Endothelial cell of umbilical vein (primary cell): Measurements from ENCODE around the gene HEATR5B. TPM values are rescaled to one million over a fixed set of nuclear protein-coding genes. Genes with fewer than 3 reads are reported as not detected.

ENCODE experiments used
- BruUV-seq: library from RNA; stranded (reverse); fragments of 400-500 nt; replicated peaks from 2 replicates; lab custom pipeline; 2021; lab: Mats Ljungman, UMichigan
- CTCF ChIA-PET: fragments of 300-600, 350-600 bp; sonication (Branson Sonifier 250); formaldehyde crosslinking; loops from one replicate; lab custom pipeline; 2021; ENCODE audit warnings: antibody characterized with exemption, inconsistent platforms; lab: Charles Lee
- POLR2A ChIA-PET: fragments of 300-600, 350-600 bp; sonication (Branson Sonifier 250); formaldehyde crosslinking; loops from one replicate; lab custom pipeline; 2021; ENCODE audit warnings: antibody characterized with exemption, inconsistent platforms; lab: Charles Lee
- DNase-seq: peaks from one replicate; pipeline ENCODE4 v3.0.0-alpha.2; 2011; ENCODE audit warnings: low read depth, low spot score
- FAIRE-seq: peaks from 2 replicates; lab custom pipeline; 2011; peaks lifted over from hg19 to GRCh38; lab: Jason Lieb, UNC
- H2AFZ ChIP-seq: 2 replicates; pipeline ENCODE4 v1.6.0; 2012; ENCODE audit warnings: low read depth, low read length, control low read depth, inconsistent platforms
- H3K27ac ChIP-seq: 2 replicates; pipeline ENCODE4 v1.5.1; 2011; ENCODE audit warnings: low read depth, mild to moderate bottlenecking, control low read depth, low read length, moderate library complexity; ENCODE audit not compliant: insufficient read depth
- H3K27me3 ChIP-seq, 2 experiments: 2 replicates each; pipeline versions ENCODE4 v1.6.0 to v1.6.1; 2011; ENCODE audit warnings: low read length in 2 of 2, mixed read lengths in 1 of 2; ENCODE audit not compliant: control insufficient read depth in 2 of 2, insufficient read depth in 2 of 2
- H3K36me3 ChIP-seq, 2 experiments: 2 replicates in 1 of 2; 3 replicates in 1 of 2; pipeline ENCODE4 v1.5.1; 2011; ENCODE audit warnings: low read length in 2 of 2, mild to moderate bottlenecking in 1 of 2, moderate library complexity in 1 of 2; ENCODE audit not compliant: control insufficient read depth in 2 of 2, insufficient read depth in 2 of 2; ENCODE audit errors: extremely low read depth in 1 of 2
- H3K4me1 ChIP-seq: 3 replicates; pipeline ENCODE4 v1.5.1; 2011; ENCODE audit warnings: mild to moderate bottlenecking, low read length; ENCODE audit not compliant: control insufficient read depth, insufficient read depth; ENCODE audit errors: extremely low read depth
- H3K4me2 ChIP-seq: 2 replicates; pipeline ENCODE4 v1.6.1; 2011; ENCODE audit warnings: low read length, control low read depth, mixed read lengths; ENCODE audit not compliant: insufficient read depth
- H3K4me3 ChIP-seq, 3 experiments: fragments of 200-600 bp in 1 of 3; sonication (generic), shearing (Covaris generic) in 1 of 3; replicated peaks in 1 of 3; 2 replicates each; pipeline ENCODE4 v1.5.1; 2011 to 2016; ENCODE audit warnings: control low read depth in 3 of 3, low read length in 3 of 3, mild to moderate bottlenecking in 2 of 3, inconsistent platforms in 1 of 3, low read depth in 1 of 3, moderate library complexity in 1 of 3; ENCODE audit not compliant: insufficient read depth in 1 of 3
- H3K79me2 ChIP-seq: 2 replicates; pipeline ENCODE4 v1.6.0; 2012; ENCODE audit warnings: low read length, inconsistent platforms; ENCODE audit not compliant: control insufficient read depth, insufficient read depth
- H3K9ac ChIP-seq: replicated peaks from 2 replicates; pipeline ENCODE3; 2011; ENCODE audit warnings: low read length, control low read depth; ENCODE audit not compliant: insufficient read depth; ENCODE audit errors: extremely low read depth
- H3K9me1 ChIP-seq: replicated peaks from 3 replicates; pipeline ENCODE4 v1.6.0; 2011; ENCODE audit warnings: mild to moderate bottlenecking, low read length; ENCODE audit not compliant: control insufficient read depth, insufficient read depth; ENCODE audit errors: extremely low read depth
- H3K9me3 ChIP-seq: replicated peaks from 2 replicates; pipeline ENCODE4 v1.5.1; 2012; ENCODE audit warnings: low read length, inconsistent platforms; ENCODE audit not compliant: control insufficient read depth, insufficient read depth
- H4K20me1 ChIP-seq: replicated peaks from 2 replicates; pipeline ENCODE3; 2011; ENCODE audit warnings: mild to moderate bottlenecking, low read length; ENCODE audit not compliant: control insufficient read depth, insufficient read depth; ENCODE audit errors: extremely low read depth
- CTCF ChIP-seq, 2 donors: IDR thresholded peaks; 1 replicate in 1 of 2; 2 replicates in 1 of 2; pipeline ENCODE4 v1.5.1; 2011; ENCODE audit warnings: low read length in 2 of 2, mild to moderate bottlenecking in 2 of 2, moderate library complexity in 2 of 2, control low read depth in 1 of 2, inconsistent platforms in 1 of 2, low read depth in 1 of 2; ENCODE audit not compliant: insufficient read depth in 1 of 2; ENCODE audit errors: extremely low read depth in 1 of 2
- EZH2 ChIP-seq: IDR thresholded peaks from 2 replicates; pipeline ENCODE4 v1.6.1; 2012; ENCODE audit warnings: borderline replicate concordance, low read depth, mild to moderate bottlenecking, moderate library complexity, low read length, inconsistent platforms; ENCODE audit not compliant: severe bottlenecking
- FOS ChIP-seq: IDR thresholded peaks from 2 replicates; pipeline ENCODE4 v1.6.1; 2011; ENCODE audit warnings: mild to moderate bottlenecking, low read length, moderate library complexity, borderline replicate concordance; ENCODE audit not compliant: insufficient read depth
- GATA2 ChIP-seq: IDR thresholded peaks from 2 replicates; pipeline ENCODE4 v1.7.0; 2011; ENCODE audit warnings: low read depth, mild to moderate bottlenecking, moderate library complexity, mixed read lengths, low read length; ENCODE audit not compliant: insufficient read length, insufficient read depth
- JUN ChIP-seq: IDR thresholded peaks from 2 replicates; pipeline ENCODE4 v1.6.1; 2011; ENCODE audit warnings: borderline replicate concordance, low read depth; ENCODE audit not compliant: insufficient read length, insufficient read depth
- MAX ChIP-seq: IDR thresholded peaks from 2 replicates; pipeline ENCODE4 v1.6.1; 2011; ENCODE audit not compliant: insufficient read depth, insufficient read length
- MYC ChIP-seq: IDR thresholded peaks from one replicate; pipeline ENCODE4 v1.6.1; 2011; ENCODE audit warnings: mild to moderate bottlenecking, low read depth, low read length
- POLR2A ChIP-seq: IDR thresholded peaks from 2 replicates; pipeline ENCODE4 v1.6.1; 2012; ENCODE audit warnings: low read depth, mild to moderate bottlenecking, control low read depth, low read length
- POLR2AphosphoS5 ChIP-seq: IDR thresholded peaks from 2 replicates; pipeline ENCODE4 v1.6.1; 2012; ENCODE audit warnings: low read depth, mild to moderate bottlenecking, control low read depth, low read length, moderate library complexity; ENCODE audit not compliant: insufficient read depth
- dilution Hi-C: fragments of 300-500 bp; cut with MboI; formaldehyde crosslinking; loops from one replicate; pipeline ENCODE4 v1.15.0; 2019; ENCODE audit warnings: low sequenced_read_pairs; ENCODE audit not compliant: extremely low pct_ligation_motif_present
- intact Hi-C: fragments of 100-400 bp; cut with micrococcal nuclease; formaldehyde crosslinking; loops from one replicate; pipeline ENCODE4 v1.10.0; 2022
- polyA plus RNA-seq, 4 experiments: library from polyadenylated mRNA; depleted of rRNA in 3 of 4; stranded (reverse) in 3 of 4; unstranded in 1 of 4; fragments of >200 nt; gene quantifications; 2 replicates each; pipeline versions ENCODE4 v1.2.1 to v1.2.3, GENCODE V29; 2011 to 2012; ENCODE audit warnings: missing spikeins in 1 of 4
- total RNA-seq: library from RNA; stranded (reverse); gene quantifications from 2 replicates; pipeline ENCODE4 v1.2.3, GENCODE V29; 2021

The HEATR5B gene
- total and polyA plus RNA-seq, 2 donors (not counting 3 experiments of a cell fraction or from before 2014, with no cell fraction given) = 16.1 to 22.5 TPM

- Histone ChIP-seq H2AFZ (no peak overlapping the region), H3K9ac (no peak overlapping the region), H3K4me3 (no peak overlapping the region), H3K36me3 (no peaks in the 10 kb centered on the region), H4K20me1 (no peaks in the 10 kb centered on the region), H3K27me3 (no peaks in the 10 kb centered on the region), H3K79me2 (peaks cover 58% of the 10 kb centered on the region), H3K9me1 (no peaks in the 10 kb centered on the region), H3K9me3 (no peaks in the 10 kb centered on the region), H3K27ac (no peak overlapping the region), H3K4me1 (peaks cover 24% of the 10 kb centered on the region), H3K4me2 (no peak overlapping the region)
- no peak for DNase-seq
- CTCF ChIA-PET = interaction anchor here (1.1 kb wide), 1 partner anchor 43 kb away, joined by 3 read pairs; no protein-coding TSS in a partner anchor
- POLR2A ChIA-PET = interaction anchor here (0.6 kb wide), 1 partner anchor 124 kb away, joined by 3 read pairs; no protein-coding TSS in a partner anchor
- intact Hi-C loops = no loop called here
- FAIRE-seq = no peak
- dilution Hi-C loops = no loop called here
- TF ChIP-seq POLR2A (no peak), CTCF (IDR thresholded peaks at IDR 0.05; ENCODE audit: extremely low read depth in 1 of 2, insufficient read depth in 1 of 2, low read depth in 1 of 2, low read length in 2 of 2) (no peak), JUN (no peak), POLR2AphosphoS5 (no peak), MYC (no peak), EZH2 (no peak), GATA2 (no peak), MAX (no peak), FOS (no peak)
- no TSS peak for BruUV-seq
Observed at GRCh38 chr2:36954977-36955607, 129.1 kb downstream of the HEATR5B start.
